Measurements from ENCODE around the gene RPS6KA2.

The RPS6KA2 gene

DNA sequence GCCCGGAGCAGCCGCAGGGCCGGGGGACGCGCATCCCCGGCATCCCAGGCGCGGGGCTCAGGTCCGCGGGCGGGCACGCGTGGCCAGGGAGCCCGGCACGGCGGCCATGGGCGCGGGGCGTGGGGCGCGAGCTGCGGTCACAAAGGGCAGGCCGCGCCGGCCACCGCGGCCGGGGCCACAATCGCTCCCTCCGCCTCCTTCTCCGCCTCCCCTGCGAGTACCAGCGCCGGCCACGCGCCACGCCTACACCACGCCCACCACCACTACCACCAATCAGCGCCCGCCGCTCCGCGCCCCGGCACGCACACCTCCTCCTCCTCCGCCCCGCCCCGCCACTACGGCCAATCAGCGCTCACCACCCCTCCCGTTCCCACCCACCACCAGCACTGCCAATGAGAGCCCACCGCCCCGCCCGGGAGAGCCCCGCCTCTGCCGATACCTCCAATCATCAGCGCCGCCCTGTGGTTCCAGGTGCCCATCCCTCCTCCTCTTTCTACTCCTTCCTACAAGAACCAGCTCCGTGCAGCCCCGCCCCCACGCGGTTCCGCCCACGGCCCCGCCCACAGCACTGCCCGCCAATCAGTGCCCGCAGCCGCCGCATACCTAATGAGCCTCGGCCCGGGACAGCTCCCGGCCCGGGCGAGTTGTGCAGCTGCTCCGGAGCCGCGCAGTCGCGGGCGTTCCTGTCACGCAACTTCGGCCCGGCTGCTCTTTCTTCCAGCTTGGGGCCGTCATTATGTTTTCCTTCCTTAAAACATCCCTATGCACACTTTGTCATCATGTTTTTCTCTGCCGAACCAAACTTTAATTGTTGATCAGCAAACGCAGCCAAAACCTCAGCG lies at the start of gene RPS6KA2:
TSS of gene RPS6KA2 (minus strand) at position 219 of the 842 bp plus-strand sequence. CDS start 232 bp downstream, outside the sequence.
- peaks cover 15% of the 10 kb centered on the region for H3K4me1 Mint-ChIP-seq (ENCODE audit: low read depth)
- peaks cover 37% of the 10 kb centered on the region for H3K27me3 Mint-ChIP-seq

GRCh38 chr6:166676270-166676860 lies 49.3 kb upstream of the RPS6KA2 start:
- Mint-ChIP-seq H3K27ac (no peak overlapping the region), H3K9me3 (peaks cover 3% of the 10 kb centered on the region), H3K27me3 (peaks cover 22% of the 10 kb centered on the region), H3K4me1 (ENCODE audit: low read depth) (peaks cover 4% of the 10 kb centered on the region), H3K4me3 (no peak overlapping the region), H3K36me3 (ENCODE audit: low read depth) (no peaks in the 10 kb centered on the region)

More for the DNA sequence above, at the start of gene RPS6KA2:
- H3K9me3 Mint-ChIP-seq: no peaks in the 10 kb centered on the region
- H3K36me3 Mint-ChIP-seq (ENCODE audit: low read depth): no peaks in the 10 kb centered on the region
- peak within 1 kb of the TSS; percentile 85 for H3K4me3 Mint-ChIP-seq
- H3K27ac Mint-ChIP-seq: peak within 1 kb of the TSS; percentile 47

DNA sequence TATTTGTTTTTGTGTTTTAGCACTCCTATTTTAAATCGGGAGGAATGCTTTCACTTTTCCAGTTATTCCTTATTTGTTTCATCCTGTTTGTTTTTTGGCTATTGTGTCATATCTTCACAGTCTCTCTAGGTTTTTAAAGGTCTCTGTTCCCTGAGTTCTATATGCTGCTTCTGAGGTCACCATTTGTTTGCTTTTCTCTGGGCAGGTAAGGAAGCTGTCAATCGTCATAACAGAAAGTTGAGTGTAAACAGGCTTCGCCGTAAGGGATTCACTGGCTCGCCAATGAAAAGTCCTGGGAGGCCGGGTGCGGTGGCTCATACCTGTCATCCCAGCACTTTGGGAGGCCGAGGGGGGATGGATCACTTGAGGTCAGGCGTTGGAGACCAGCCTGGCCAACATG lies 48.7 kb upstream of the RPS6KA2 start:
- Mint-ChIP-seq H3K9me3 (peaks cover 3% of the 10 kb centered on the region), H3K27ac (no peak overlapping the region), H3K27me3 (peaks cover 27% of the 10 kb centered on the region), H3K36me3 (ENCODE audit: low read depth) (no peaks in the 10 kb centered on the region), H3K4me1 (ENCODE audit: low read depth) (peaks cover 4% of the 10 kb centered on the region), H3K4me3 (no peak overlapping the region)

- Mint-ChIP-seq H3K36me3 (ENCODE audit: low read depth) (no peaks in the 10 kb centered on the region), H3K27ac (no peak overlapping the region), H3K4me3 (no peak overlapping the region), H3K4me1 (ENCODE audit: low read depth) (peaks cover 4% of the 10 kb centered on the region), H3K9me3 (no peaks in the 10 kb centered on the region), H3K27me3 (peaks cover 27% of the 10 kb centered on the region)
Observed at GRCh38 chr6:166673309-166673708, 46.3 kb upstream of the RPS6KA2 start.

GRCh38 chr6:166672624-166673206 lies 45.7 kb upstream of the RPS6KA2 start:
- no peak overlapping the region for H3K27ac Mint-ChIP-seq
- H3K36me3 Mint-ChIP-seq (ENCODE audit: low read depth): no peaks in the 10 kb centered on the region
- no peak overlapping the region for H3K4me3 Mint-ChIP-seq
- H3K27me3 Mint-ChIP-seq: peaks cover 27% of the 10 kb centered on the region
- peaks cover 4% of the 10 kb centered on the region for H3K4me1 Mint-ChIP-seq (ENCODE audit: low read depth)
- no peaks in the 10 kb centered on the region for H3K9me3 Mint-ChIP-seq

DNA sequence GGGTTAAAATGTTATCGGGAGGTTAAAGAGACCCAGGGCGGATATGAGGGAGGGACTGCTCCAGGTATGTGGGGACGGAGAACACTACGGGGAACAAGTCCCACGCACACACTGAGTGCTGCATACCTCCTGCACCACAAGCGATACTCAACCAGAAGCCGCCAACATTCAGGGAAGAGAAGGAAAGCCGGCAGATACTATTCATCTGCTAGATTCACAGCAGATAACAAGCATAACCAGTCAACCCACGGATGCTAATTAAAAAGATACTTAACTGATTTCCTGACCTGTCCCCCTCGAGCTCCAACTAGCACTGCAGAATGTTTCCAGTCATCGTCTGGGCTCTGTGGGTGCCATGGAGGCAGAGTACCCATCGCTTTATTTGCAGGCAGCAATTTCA lies 45.1 kb upstream of the RPS6KA2 start:
- Mint-ChIP-seq H3K4me3 (no peak overlapping the region), H3K36me3 (ENCODE audit: low read depth) (no peaks in the 10 kb centered on the region), H3K27me3 (peaks cover 27% of the 10 kb centered on the region), H3K27ac (no peak overlapping the region), H3K4me1 (ENCODE audit: low read depth) (peaks cover 4% of the 10 kb centered on the region), H3K9me3 (no peaks in the 10 kb centered on the region)

GRCh38 chr6:166671434-166672081 lies 44.5 kb upstream of the RPS6KA2 start:
- Mint-ChIP-seq H3K4me3 (no peak overlapping the region), H3K36me3 (ENCODE audit: low read depth) (no peaks in the 10 kb centered on the region), H3K4me1 (ENCODE audit: low read depth) (peaks cover 4% of the 10 kb centered on the region), H3K9me3 (no peaks in the 10 kb centered on the region), H3K27ac (no peak overlapping the region), H3K27me3 (peaks cover 27% of the 10 kb centered on the region)

DNA sequence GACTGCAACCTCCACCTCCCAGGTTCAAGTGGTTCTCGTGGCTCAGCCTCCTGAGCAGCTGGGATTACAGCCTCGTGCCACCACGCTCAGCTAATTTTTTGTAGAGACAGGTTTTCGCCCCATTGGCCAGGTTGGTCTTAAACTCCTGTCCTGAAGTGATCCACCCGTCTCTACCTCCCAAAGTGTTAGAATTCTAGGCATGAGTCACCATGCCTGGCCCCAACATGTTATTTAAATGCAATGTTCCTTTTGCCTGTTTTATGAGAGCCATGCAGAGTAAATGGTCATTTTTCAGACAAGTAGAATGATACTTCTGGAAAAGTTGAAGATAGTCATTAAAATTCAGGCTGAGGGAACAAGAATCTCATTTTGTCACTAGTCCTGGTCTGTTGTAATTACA lies 43.8 kb upstream of the RPS6KA2 start:
- Mint-ChIP-seq H3K4me3 (no peak overlapping the region), H3K36me3 (ENCODE audit: low read depth) (no peaks in the 10 kb centered on the region), H3K27me3 (peaks cover 27% of the 10 kb centered on the region), H3K9me3 (no peaks in the 10 kb centered on the region), H3K4me1 (ENCODE audit: low read depth) (peaks cover 4% of the 10 kb centered on the region), H3K27ac (no peak overlapping the region)

DNA sequence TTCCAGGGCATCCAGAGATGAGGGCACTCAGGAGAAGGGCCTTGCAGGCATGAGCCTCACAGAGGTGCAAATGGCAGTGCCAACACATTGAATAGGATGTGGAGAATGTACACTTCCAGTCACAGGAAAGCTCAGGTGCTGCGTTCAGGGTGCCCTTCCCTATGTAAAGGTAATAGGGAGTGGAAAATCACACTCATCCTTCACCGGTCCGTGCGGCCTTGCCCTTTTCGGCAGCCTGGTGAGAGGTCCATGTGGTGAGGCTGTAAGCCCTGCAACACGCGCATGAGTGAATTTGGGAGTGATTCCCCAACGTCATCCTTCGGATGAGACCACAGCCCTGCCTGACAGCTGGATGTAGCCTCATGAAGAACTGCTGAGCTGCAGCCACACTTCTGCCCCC lies 43.0 kb upstream of the RPS6KA2 start:
- Mint-ChIP-seq H3K27me3 (peaks cover 27% of the 10 kb centered on the region), H3K36me3 (ENCODE audit: low read depth) (no peaks in the 10 kb centered on the region), H3K27ac (no peak overlapping the region), H3K4me1 (ENCODE audit: low read depth) (peaks cover 4% of the 10 kb centered on the region), H3K9me3 (no peaks in the 10 kb centered on the region), H3K4me3 (no peak overlapping the region)

GRCh38 chr6:166667796-166668610 lies 41.0 kb upstream of the RPS6KA2 start:
- no peaks in the 10 kb centered on the region for H3K36me3 Mint-ChIP-seq (ENCODE audit: low read depth)
- H3K9me3 Mint-ChIP-seq: no peaks in the 10 kb centered on the region
- H3K4me3 Mint-ChIP-seq: no peak overlapping the region
- H3K27me3 Mint-ChIP-seq: peaks cover 18% of the 10 kb centered on the region
- no peaks in the 10 kb centered on the region for H3K4me1 Mint-ChIP-seq (ENCODE audit: low read depth)
- no peak overlapping the region for H3K27ac Mint-ChIP-seq

- Mint-ChIP-seq H3K9me3 (no peaks in the 10 kb centered on the region), H3K4me1 (ENCODE audit: low read depth) (no peaks in the 10 kb centered on the region), H3K36me3 (ENCODE audit: low read depth) (no peaks in the 10 kb centered on the region), H3K27ac (no peak overlapping the region), H3K4me3 (no peak overlapping the region), H3K27me3 (peaks cover 4% of the 10 kb centered on the region)
Observed at GRCh38 chr6:166664135-166664534, 37.1 kb upstream of the RPS6KA2 start.

DNA sequence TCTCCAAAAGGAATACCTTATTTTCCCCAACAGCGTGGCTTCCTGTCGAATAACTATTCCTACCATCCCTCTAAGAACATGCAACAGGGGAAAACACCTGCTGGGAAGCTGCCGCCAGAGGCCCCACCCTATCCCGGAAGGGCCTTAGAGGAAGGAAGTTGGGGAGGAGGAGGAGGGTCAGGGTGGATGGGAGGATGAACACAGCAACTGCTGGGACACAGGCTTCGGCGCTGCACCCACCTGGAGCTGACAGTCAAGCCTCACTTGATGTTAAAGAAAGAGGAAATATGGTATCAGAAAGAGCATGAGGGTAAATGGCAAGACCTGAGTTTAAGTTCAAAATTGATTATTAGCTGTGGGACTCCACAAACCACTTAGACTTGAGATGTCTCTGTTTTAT lies 36.5 kb upstream of the RPS6KA2 start:
- Mint-ChIP-seq H3K4me3 (no peak overlapping the region), H3K9me3 (no peaks in the 10 kb centered on the region), H3K36me3 (ENCODE audit: low read depth) (no peaks in the 10 kb centered on the region), H3K27me3 (peaks cover 4% of the 10 kb centered on the region), H3K4me1 (ENCODE audit: low read depth) (no peaks in the 10 kb centered on the region), H3K27ac (no peak overlapping the region)

- Mint-ChIP-seq H3K9me3 (no peaks in the 10 kb centered on the region), H3K4me3 (no peak overlapping the region), H3K27me3 (peaks cover 8% of the 10 kb centered on the region), H3K4me1 (ENCODE audit: low read depth) (peaks cover 1% of the 10 kb centered on the region), H3K27ac (no peak overlapping the region), H3K36me3 (ENCODE audit: low read depth) (no peaks in the 10 kb centered on the region)
Observed at GRCh38 chr6:166662690-166663089, 35.6 kb upstream of the RPS6KA2 start.

- H3K36me3 Mint-ChIP-seq (ENCODE audit: low read depth): no peaks in the 10 kb centered on the region
- H3K9me3 Mint-ChIP-seq: no peaks in the 10 kb centered on the region
- no peak overlapping the region for H3K27ac Mint-ChIP-seq
- peaks cover 11% of the 10 kb centered on the region for H3K4me1 Mint-ChIP-seq (ENCODE audit: low read depth)
- no peak overlapping the region for H3K4me3 Mint-ChIP-seq
- H3K27me3 Mint-ChIP-seq: peaks cover 20% of the 10 kb centered on the region
Observed at GRCh38 chr6:166661327-166662085, 34.5 kb upstream of the RPS6KA2 start.
